K562 (cell line): ENCODE results near the gene G6PC1. TPM values are rescaled to one million over a fixed set of nuclear protein-coding genes. Genes with fewer than 3 reads are reported as not detected.

ENCODE experiments used
- ERF ChIP-seq: fragments of 450-650 bp; formaldehyde crosslinking; IDR thresholded peaks from 2 replicates; pipeline ENCODE4 v1.4.0; 2020; ENCODE audit warnings: mild to moderate bottlenecking, mixed read lengths
- HDAC3 ChIP-seq: fragments of 450-650 bp; IDR thresholded peaks from 2 replicates; pipeline ENCODE4 v1.6.1; 2018; ENCODE audit warnings: borderline replicate concordance, mild to moderate bottlenecking, moderate library complexity; ENCODE audit not compliant: partially characterized antibody
- IRF2 ChIP-seq: sonication (generic); formaldehyde crosslinking; IDR thresholded peaks from 2 replicates; pipeline ENCODE4 v1.8.1; 2022; ENCODE audit warnings: mild to moderate bottlenecking, missing genetic modification reagents
- JUND ChIP-seq, 2 experiments: IDR thresholded peaks; 2 replicates in 1 of 2; 3 replicates in 1 of 2; pipeline ENCODE4 v1.6.1; 2011; ENCODE audit warnings: borderline replicate concordance in 2 of 2, low read depth in 2 of 2, low read length in 2 of 2, improper control_type of control experiment in 1 of 2, missing biosample characterization in 1 of 2, missing genetic modification characterization in 1 of 2, missing genetic modification reagents in 1 of 2
- MCM7 ChIP-seq, 2 experiments: fragments of 450-650 bp; IDR thresholded peaks; 2 replicates each; pipeline ENCODE4 v1.6.1; 2016 to 2018
- NCOA2 ChIP-seq, 2 experiments: fragments of 450-650 bp; IDR thresholded peaks; 2 replicates each; pipeline ENCODE4 v1.6.1; 2018; ENCODE audit warnings: mild to moderate bottlenecking in 2 of 2, moderate library complexity in 1 of 2; ENCODE audit not compliant: partially characterized antibody in 2 of 2
- PHB ChIP-seq: fragments of 250-450 bp; sonication (Bioruptor Pico); IDR thresholded peaks from 2 replicates; pipeline ENCODE4 v1.5.0; 2021
- SIN3A ChIP-seq, 2 experiments: fragments of 150-350 bp in 1 of 2; IDR thresholded peaks; 2 replicates each; pipeline ENCODE4 v1.6.1; 2011 to 2016; ENCODE audit warnings: borderline replicate concordance in 2 of 2, low read depth in 2 of 2, low read length in 2 of 2, mild to moderate bottlenecking in 2 of 2, moderate library complexity in 2 of 2; ENCODE audit not compliant: control insufficient read depth in 1 of 2
- SMC3 ChIP-seq: conservative IDR thresholded peaks from 2 replicates; pipeline ENCODE4 v1.6.1; 2011; ENCODE audit warnings: low read depth, low read length, improper control_type of control experiment; ENCODE audit not compliant: insufficient read depth
- TARDBP ChIP-seq: fragments of 450-650 bp; IDR thresholded peaks from 2 replicates; pipeline ENCODE4 v1.6.1; 2016
- ZNF583 ChIP-seq: fragments of 250-450 bp; sonication (Bioruptor Pico); IDR thresholded peaks from 2 replicates; pipeline ENCODE4 v1.4.0; 2020
- ZNF75A ChIP-seq: fragments of 450-650 bp; formaldehyde crosslinking; IDR thresholded peaks from 2 replicates; pipeline ENCODE4 v1.4.0; 2020; ENCODE audit warnings: mild to moderate bottlenecking
- polyA plus RNA-seq, 8 experiments: library from polyadenylated mRNA; depleted of rRNA in 4 of 8; stranded (reverse) in 5 of 8; unstranded in 3 of 8; fragments of >200 nt; fragmentation: Nextera tagmentation in 2 of 8; fragmentation: Illumina TruSeq in 1 of 8; extraction: Ambion mirVana in 2 of 8; extraction: Trizol in 1 of 8; gene quantifications; 2 replicates each; pipeline versions ENCODE4 v1.2.1 to v1.2.3, GENCODE V29; 2011 to 2014; ENCODE audit warnings: inconsistent platforms in 1 of 8, missing spikeins in 1 of 8
- total RNA-seq, 7 experiments: library from RNA; depleted of rRNA in 6 of 7; stranded (reverse); fragments of >200 nt in 6 of 7; fragmentation: Illumina TruSeq in 2 of 7; extraction: Trizol in 2 of 7; gene quantifications; 2 replicates each; pipeline versions ENCODE4 v1.2.1 to v1.2.3, GENCODE V29; 2011 to 2021; ENCODE audit warnings: low replicate concordance in 1 of 7
- TF ChIP-seq, protein P1 (sequence below), 2 experiments: fragments of 450-650 bp; IDR thresholded peaks; 2 replicates each; pipeline ENCODE4 v1.6.1; 2016
- TF ChIP-seq, protein P2 (sequence below), 2 experiments: fragments of 150-350 bp in 1 of 2; IDR thresholded peaks; 2 replicates each; pipeline ENCODE4 v1.6.1; 2012 to 2016; ENCODE audit warnings: low read depth in 2 of 2, low read length in 2 of 2, mild to moderate bottlenecking in 1 of 2, moderate library complexity in 1 of 2
- TF ChIP-seq, protein P3 (sequence below): fragments of 450-650 bp; conservative IDR thresholded peaks from 2 replicates; pipeline ENCODE4 v1.6.1; 2016; ENCODE audit warnings: missing genetic modification characterization, low read depth, mild to moderate bottlenecking, control low read depth, missing compliant biosample characterization
- TF ChIP-seq, protein P4 (sequence below), 2 experiments: fragments of 250-450 bp in 1 of 2; fragments of 450-650 bp in 1 of 2; sonication (Bioruptor Pico) in 1 of 2; IDR thresholded peaks; 2 replicates each; pipeline versions ENCODE4 v1.6.1 to v1.8.0; 2016 to 2021; ENCODE audit warnings: mild to moderate bottlenecking in 2 of 2, moderate library complexity in 2 of 2, missing compliant biosample characterization in 1 of 2, missing genetic modification characterization in 1 of 2

The G6PC1 gene
- total and polyA plus RNA-seq, 9 of the 15 experiments (the other 6 are each of a cell fraction or from before 2014, with no cell fraction given) = not detected

DNA sequence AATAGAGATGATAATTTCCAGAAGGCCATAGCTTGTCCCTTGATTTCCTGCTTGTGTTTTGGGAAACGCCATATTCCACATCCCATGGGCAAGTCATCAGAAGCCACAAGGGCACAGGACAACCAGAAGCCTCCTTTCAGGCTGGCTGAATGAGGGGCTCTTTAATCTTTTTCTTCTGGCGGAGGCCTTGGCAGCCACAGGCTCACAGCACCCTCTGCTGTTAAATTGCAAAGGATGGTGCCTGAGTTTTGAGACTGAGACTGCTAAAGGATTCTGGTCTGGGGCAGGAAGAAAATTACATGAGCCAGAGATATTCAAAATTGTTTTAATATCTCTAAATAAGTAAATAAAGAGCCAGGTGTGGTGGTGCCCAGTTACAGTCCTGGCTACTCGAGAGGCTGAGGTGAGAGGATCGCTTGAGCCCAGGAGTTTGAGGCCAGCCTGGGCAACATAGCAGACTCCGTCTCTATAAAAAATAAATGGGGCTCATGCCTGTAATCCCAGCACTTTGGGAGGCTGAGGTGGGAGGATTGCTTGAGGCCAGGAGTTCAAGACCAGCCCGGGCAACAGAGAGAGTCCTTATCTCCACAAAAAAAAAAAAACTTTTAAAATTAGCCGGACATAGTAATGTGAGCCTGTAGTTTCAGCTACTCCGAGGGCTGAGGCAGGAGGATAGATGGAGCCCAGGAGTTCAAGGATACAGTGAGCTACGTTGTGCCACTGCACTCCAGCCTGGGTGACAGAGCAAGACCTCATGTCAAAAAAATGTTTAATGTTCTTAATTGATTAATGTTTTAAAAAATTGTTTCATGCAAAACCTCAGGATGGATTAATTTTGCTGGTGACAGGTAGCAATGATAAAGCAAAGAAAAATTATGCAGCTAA, 37.4 kb downstream of the G6PC1 start (continued):
- TF ChIP-seq MCM7 (IDR thresholded peaks at IDR 0.05) (no peak), NCOA2 (IDR thresholded peaks at IDR 0.05; ENCODE audit: partially characterized antibody in 2 of 2) (no peak), JUND (IDR thresholded peaks at IDR 0.05; ENCODE audit: borderline replicate concordance, low read depth, low read length) (no peak), JUND (tag; IDR thresholded peaks at IDR 0.05; ENCODE audit: borderline replicate concordance, low read depth, low read length) (no peak), SMC3 (peak; percentile 88), SIN3A (IDR thresholded peaks at IDR 0.05; ENCODE audit: borderline replicate concordance in 2 of 2, control insufficient read depth in 1 of 2, low read depth in 2 of 2, low read length in 2 of 2) (no peak), ZNF75A (CRISPR knock-in tag) (no peak), HDAC3 (no peak), PHB (CRISPR knock-in tag) (no peak), IRF2 (CRISPR knock-in tag) (no peak), TARDBP (no peak), ERF (CRISPR knock-in tag) (no peak), ZNF583 (CRISPR knock-in tag) (no peak)
- TF ChIP-seq, protein P1, sequence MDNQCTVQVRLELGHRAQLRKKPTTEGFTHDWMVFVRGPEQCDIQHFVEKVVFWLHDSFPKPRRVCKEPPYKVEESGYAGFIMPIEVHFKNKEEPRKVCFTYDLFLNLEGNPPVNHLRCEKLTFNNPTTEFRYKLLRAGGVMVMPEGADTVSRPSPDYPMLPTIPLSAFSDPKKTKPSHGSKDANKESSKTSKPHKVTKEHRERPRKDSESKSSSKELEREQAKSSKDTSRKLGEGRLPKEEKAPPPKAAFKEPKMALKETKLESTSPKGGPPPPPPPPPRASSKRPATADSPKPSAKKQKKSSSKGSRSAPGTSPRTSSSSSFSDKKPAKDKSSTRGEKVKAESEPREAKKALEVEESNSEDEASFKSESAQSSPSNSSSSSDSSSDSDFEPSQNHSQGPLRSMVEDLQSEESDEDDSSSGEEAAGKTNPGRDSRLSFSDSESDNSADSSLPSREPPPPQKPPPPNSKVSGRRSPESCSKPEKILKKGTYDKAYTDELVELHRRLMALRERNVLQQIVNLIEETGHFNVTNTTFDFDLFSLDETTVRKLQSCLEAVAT (IDR thresholded peaks at IDR 0.05) = no peak
- TF ChIP-seq, protein P2, sequence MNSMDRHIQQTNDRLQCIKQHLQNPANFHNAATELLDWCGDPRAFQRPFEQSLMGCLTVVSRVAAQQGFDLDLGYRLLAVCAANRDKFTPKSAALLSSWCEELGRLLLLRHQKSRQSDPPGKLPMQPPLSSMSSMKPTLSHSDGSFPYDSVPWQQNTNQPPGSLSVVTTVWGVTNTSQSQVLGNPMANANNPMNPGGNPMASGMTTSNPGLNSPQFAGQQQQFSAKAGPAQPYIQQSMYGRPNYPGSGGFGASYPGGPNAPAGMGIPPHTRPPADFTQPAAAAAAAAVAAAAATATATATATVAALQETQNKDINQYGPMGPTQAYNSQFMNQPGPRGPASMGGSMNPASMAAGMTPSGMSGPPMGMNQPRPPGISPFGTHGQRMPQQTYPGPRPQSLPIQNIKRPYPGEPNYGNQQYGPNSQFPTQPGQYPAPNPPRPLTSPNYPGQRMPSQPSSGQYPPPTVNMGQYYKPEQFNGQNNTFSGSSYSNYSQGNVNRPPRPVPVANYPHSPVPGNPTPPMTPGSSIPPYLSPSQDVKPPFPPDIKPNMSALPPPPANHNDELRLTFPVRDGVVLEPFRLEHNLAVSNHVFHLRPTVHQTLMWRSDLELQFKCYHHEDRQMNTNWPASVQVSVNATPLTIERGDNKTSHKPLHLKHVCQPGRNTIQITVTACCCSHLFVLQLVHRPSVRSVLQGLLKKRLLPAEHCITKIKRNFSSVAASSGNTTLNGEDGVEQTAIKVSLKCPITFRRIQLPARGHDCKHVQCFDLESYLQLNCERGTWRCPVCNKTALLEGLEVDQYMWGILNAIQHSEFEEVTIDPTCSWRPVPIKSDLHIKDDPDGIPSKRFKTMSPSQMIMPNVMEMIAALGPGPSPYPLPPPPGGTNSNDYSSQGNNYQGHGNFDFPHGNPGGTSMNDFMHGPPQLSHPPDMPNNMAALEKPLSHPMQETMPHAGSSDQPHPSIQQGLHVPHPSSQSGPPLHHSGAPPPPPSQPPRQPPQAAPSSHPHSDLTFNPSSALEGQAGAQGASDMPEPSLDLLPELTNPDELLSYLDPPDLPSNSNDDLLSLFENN (IDR thresholded peaks at IDR 0.05; ENCODE audit: low read depth in 2 of 2, low read length in 2 of 2) = no peak
- TF ChIP-seq, protein P3, sequence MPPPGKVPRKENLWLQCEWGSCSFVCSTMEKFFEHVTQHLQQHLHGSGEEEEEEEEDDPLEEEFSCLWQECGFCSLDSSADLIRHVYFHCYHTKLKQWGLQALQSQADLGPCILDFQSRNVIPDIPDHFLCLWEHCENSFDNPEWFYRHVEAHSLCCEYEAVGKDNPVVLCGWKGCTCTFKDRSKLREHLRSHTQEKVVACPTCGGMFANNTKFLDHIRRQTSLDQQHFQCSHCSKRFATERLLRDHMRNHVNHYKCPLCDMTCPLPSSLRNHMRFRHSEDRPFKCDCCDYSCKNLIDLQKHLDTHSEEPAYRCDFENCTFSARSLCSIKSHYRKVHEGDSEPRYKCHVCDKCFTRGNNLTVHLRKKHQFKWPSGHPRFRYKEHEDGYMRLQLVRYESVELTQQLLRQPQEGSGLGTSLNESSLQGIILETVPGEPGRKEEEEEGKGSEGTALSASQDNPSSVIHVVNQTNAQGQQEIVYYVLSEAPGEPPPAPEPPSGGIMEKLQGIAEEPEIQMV (tag) = no peak
- TF ChIP-seq, protein P4, sequence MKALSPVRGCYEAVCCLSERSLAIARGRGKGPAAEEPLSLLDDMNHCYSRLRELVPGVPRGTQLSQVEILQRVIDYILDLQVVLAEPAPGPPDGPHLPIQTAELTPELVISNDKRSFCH (CRISPR knock-in tag; IDR thresholded peaks at IDR 0.05) = no peak
- TF ChIP-seq, protein P4 (tag; IDR thresholded peaks at IDR 0.05) = no peak
